ENCODE data around the gene CAMK1D. TPM values are rescaled to one million over a fixed set of nuclear protein-coding genes. Genes with fewer than 3 reads are reported as not detected.

The CAMK1D gene
- total RNA-seq, 1 donor from 2014 or later: 7.4 TPM

GRCh38 chr10:12595936-12596576, 246.7 kb downstream of the CAMK1D start:
- intact Hi-C loops (cut with micrococcal nuclease): loop anchor here (2.0 kb wide), 4 partner anchors 39 to 147 kb away; no protein-coding TSS in a partner anchor
- no peak for DNase-seq (ENCODE audit: low spot score)
- peaks cover 39% of the 10 kb centered on the region for H3K9me3 Mint-ChIP-seq
- H3K27me3 Mint-ChIP-seq (ENCODE audit: insufficient read depth): no peaks in the 10 kb centered on the region
- peaks cover 36% of the 10 kb centered on the region for H3K36me3 Mint-ChIP-seq (ENCODE audit: low read depth)
- peak overlapping the region; percentile 91 for H3K27ac Mint-ChIP-seq
- H3K4me1 Mint-ChIP-seq (ENCODE audit: low read depth): peaks cover 92% of the 10 kb centered on the region
- H3K4me3 Mint-ChIP-seq: peak overlapping the region; percentile 22

- H3K4me1 Mint-ChIP-seq (ENCODE audit: low read depth): peaks cover 89% of the 10 kb centered on the region
- intact Hi-C loops (cut with micrococcal nuclease): no loop called here
- no peak for DNase-seq (ENCODE audit: low spot score)
- no peaks in the 10 kb centered on the region for H3K27me3 Mint-ChIP-seq (ENCODE audit: insufficient read depth)
- H3K9me3 Mint-ChIP-seq: peaks cover 39% of the 10 kb centered on the region
- no peak overlapping the region for H3K27ac Mint-ChIP-seq
- H3K36me3 Mint-ChIP-seq (ENCODE audit: low read depth): peaks cover 36% of the 10 kb centered on the region
- H3K4me3 Mint-ChIP-seq: no peak overlapping the region
Observed at GRCh38 chr10:12597176-12597575, 247.8 kb downstream of the CAMK1D start.

- DNase-seq (ENCODE audit: low spot score): no peak
- intact Hi-C loops (cut with micrococcal nuclease): no loop called here
- peak overlapping the region; percentile 20 for H3K4me3 Mint-ChIP-seq
- H3K27me3 Mint-ChIP-seq (ENCODE audit: insufficient read depth): no peaks in the 10 kb centered on the region
- H3K9me3 Mint-ChIP-seq: peaks cover 39% of the 10 kb centered on the region
- peak overlapping the region; percentile 55 for H3K27ac Mint-ChIP-seq
- H3K36me3 Mint-ChIP-seq (ENCODE audit: low read depth): peaks cover 34% of the 10 kb centered on the region
- H3K4me1 Mint-ChIP-seq (ENCODE audit: low read depth): peaks cover 80% of the 10 kb centered on the region
Observed at GRCh38 chr10:12597788-12598765, 248.7 kb downstream of the CAMK1D start.

- H3K27ac Mint-ChIP-seq: no peak overlapping the region
- DNase-seq (ENCODE audit: low spot score): no peak
- peaks cover 30% of the 10 kb centered on the region for H3K9me3 Mint-ChIP-seq
- peaks cover 22% of the 10 kb centered on the region for H3K36me3 Mint-ChIP-seq (ENCODE audit: low read depth)
- intact Hi-C loops (cut with micrococcal nuclease): no loop called here
- H3K4me1 Mint-ChIP-seq (ENCODE audit: low read depth): peaks cover 62% of the 10 kb centered on the region
- no peaks in the 10 kb centered on the region for H3K27me3 Mint-ChIP-seq (ENCODE audit: insufficient read depth)
- H3K4me3 Mint-ChIP-seq: no peak overlapping the region
Observed at GRCh38 chr10:12600652-12601051, 251.3 kb downstream of the CAMK1D start.

GRCh38 chr10:12602521-12602920, 253.2 kb downstream of the CAMK1D start:
- Mint-ChIP-seq H3K27me3 (ENCODE audit: insufficient read depth) (no peaks in the 10 kb centered on the region), H3K9me3 (peaks cover 20% of the 10 kb centered on the region), H3K36me3 (ENCODE audit: low read depth) (peaks cover 13% of the 10 kb centered on the region), H3K4me3 (no peak overlapping the region), H3K27ac (no peak overlapping the region), H3K4me1 (ENCODE audit: low read depth) (peaks cover 63% of the 10 kb centered on the region)
- intact Hi-C loops (cut with micrococcal nuclease): no loop called here
- DNase-seq (ENCODE audit: low spot score): no peak

GRCh38 chr10:12603766-12604470, 254.6 kb downstream of the CAMK1D start:
- H3K27me3 Mint-ChIP-seq (ENCODE audit: insufficient read depth): no peaks in the 10 kb centered on the region
- no peak for DNase-seq (ENCODE audit: low spot score)
- peaks cover 17% of the 10 kb centered on the region for H3K9me3 Mint-ChIP-seq
- H3K27ac Mint-ChIP-seq: no peak overlapping the region
- H3K4me1 Mint-ChIP-seq (ENCODE audit: low read depth): peaks cover 49% of the 10 kb centered on the region
- intact Hi-C loops (cut with micrococcal nuclease): loop anchor here (2.0 kb wide), 1 partner anchor 13 kb away; no protein-coding TSS in a partner anchor
- H3K4me3 Mint-ChIP-seq: no peak overlapping the region
- peaks cover 11% of the 10 kb centered on the region for H3K36me3 Mint-ChIP-seq (ENCODE audit: low read depth)

- intact Hi-C loops (cut with micrococcal nuclease): loop anchor here (1.0 to 2.0 kb wide), 3 partner anchors 11 to 30 kb away; no protein-coding TSS in a partner anchor
- Mint-ChIP-seq H3K4me3 (peak overlapping the region; percentile 83), H3K4me1 (ENCODE audit: low read depth) (peaks cover 43% of the 10 kb centered on the region), H3K27ac (peak overlapping the region; percentile 97), H3K36me3 (ENCODE audit: low read depth) (no peaks in the 10 kb centered on the region), H3K9me3 (peaks cover 2% of the 10 kb centered on the region), H3K27me3 (ENCODE audit: insufficient read depth) (no peaks in the 10 kb centered on the region)
- peak; percentile 59 for DNase-seq (ENCODE audit: low spot score)
Observed at GRCh38 chr10:12605580-12606405, 256.4 kb downstream of the CAMK1D start.

- Mint-ChIP-seq H3K36me3 (ENCODE audit: low read depth) (no peaks in the 10 kb centered on the region), H3K27me3 (ENCODE audit: insufficient read depth) (no peaks in the 10 kb centered on the region), H3K9me3 (no peaks in the 10 kb centered on the region), H3K4me3 (peak overlapping the region; percentile 83), H3K4me1 (ENCODE audit: low read depth) (peaks cover 36% of the 10 kb centered on the region), H3K27ac (peak overlapping the region; percentile 97)
- no peak for DNase-seq (ENCODE audit: low spot score)
- intact Hi-C loops (cut with micrococcal nuclease): loop anchor here (1.0 kb wide), 1 partner anchor 29 kb away; no protein-coding TSS in a partner anchor
Observed at GRCh38 chr10:12606461-12606860, 257.1 kb downstream of the CAMK1D start.

GRCh38 chr10:12608761-12609160, 259.4 kb downstream of the CAMK1D start:
- peaks cover 35% of the 10 kb centered on the region for H3K4me1 Mint-ChIP-seq (ENCODE audit: low read depth)
- H3K36me3 Mint-ChIP-seq (ENCODE audit: low read depth): no peaks in the 10 kb centered on the region
- no peaks in the 10 kb centered on the region for H3K9me3 Mint-ChIP-seq

GRCh38 chr10:12609435-12609834, 260.1 kb downstream of the CAMK1D start:
- H3K36me3 Mint-ChIP-seq (ENCODE audit: low read depth): no peaks in the 10 kb centered on the region
- intact Hi-C loops (cut with micrococcal nuclease): no loop called here
- H3K4me3 Mint-ChIP-seq: no peak overlapping the region
- DNase-seq (ENCODE audit: low spot score): no peak
- H3K27ac Mint-ChIP-seq: no peak overlapping the region
- H3K27me3 Mint-ChIP-seq (ENCODE audit: insufficient read depth): no peaks in the 10 kb centered on the region
- H3K4me1 Mint-ChIP-seq (ENCODE audit: low read depth): peaks cover 35% of the 10 kb centered on the region
- H3K9me3 Mint-ChIP-seq: no peaks in the 10 kb centered on the region

More at GRCh38 chr10:12608761-12609160, 259.4 kb downstream of the CAMK1D start:
- H3K27me3 Mint-ChIP-seq (ENCODE audit: insufficient read depth): no peaks in the 10 kb centered on the region
- H3K27ac Mint-ChIP-seq: peak overlapping the region; percentile 59
- H3K4me3 Mint-ChIP-seq: no peak overlapping the region
- intact Hi-C loops (cut with micrococcal nuclease): no loop called here
- no peak for DNase-seq (ENCODE audit: low spot score)

- intact Hi-C loops (cut with micrococcal nuclease): no loop called here
- H3K9me3 Mint-ChIP-seq: no peaks in the 10 kb centered on the region
- peaks cover 9% of the 10 kb centered on the region for H3K4me1 Mint-ChIP-seq (ENCODE audit: low read depth)
- H3K27me3 Mint-ChIP-seq (ENCODE audit: insufficient read depth): no peaks in the 10 kb centered on the region
- H3K27ac Mint-ChIP-seq: no peak overlapping the region
- H3K36me3 Mint-ChIP-seq (ENCODE audit: low read depth): no peaks in the 10 kb centered on the region
- H3K4me3 Mint-ChIP-seq: no peak overlapping the region
- no peak for DNase-seq (ENCODE audit: low spot score)
Observed at GRCh38 chr10:12613136-12613535, 263.8 kb downstream of the CAMK1D start.

Measured in activated T-helper 1 cell treated with anti-CD3 and anti-CD28 coated beads, Interleukin-12 subunit alpha, Interleukin-12 subunit beta, Interleukin-2, Interleukin-4 antibody, amounts not matched to agents 30 ng/mL and 10 ng/mL and 1 ng/mL, durations not matched to agents 14 hours and 24 hours and 36 hours (primary cell).